IPS-15b (cell line): ENCODE results near the gene C20orf204.

ENCODE experiments used
- H3K27me3 ChIP-seq: one replicate; pipeline ENCODE4 v1.6.1; 2013; ENCODE audit warnings: low read length; ENCODE audit not compliant: control insufficient read depth, insufficient read depth
- H3K36me3 ChIP-seq: one replicate; pipeline ENCODE4 v1.6.1; 2013; ENCODE audit warnings: low read length; ENCODE audit not compliant: control insufficient read depth, insufficient read depth
- H3K4me1 ChIP-seq: one replicate; pipeline ENCODE4 v1.6.1; 2013; ENCODE audit warnings: mild to moderate bottlenecking, low read length; ENCODE audit not compliant: control insufficient read depth, insufficient read depth
- H3K4me3 ChIP-seq: one replicate; pipeline ENCODE4 v1.5.1; 2013; ENCODE audit warnings: low read depth, low read length
- H3K9ac ChIP-seq: one replicate; pipeline ENCODE4 v1.6.1; 2013; ENCODE audit warnings: low read depth, mild to moderate bottlenecking, low read length
- H3K9me3 ChIP-seq: one replicate; pipeline ENCODE4 v1.6.1; 2013; ENCODE audit warnings: mild to moderate bottlenecking, low read length; ENCODE audit not compliant: control insufficient read depth, insufficient read depth

The C20orf204 gene

GRCh38 chr20:64074184-64074789, 38.3 kb downstream of the C20orf204 start:
- Histone ChIP-seq H3K4me1 (no peaks in the 10 kb centered on the region), H3K9ac (no peak overlapping the region), H3K36me3 (peaks cover 18% of the 10 kb centered on the region)

DNA sequence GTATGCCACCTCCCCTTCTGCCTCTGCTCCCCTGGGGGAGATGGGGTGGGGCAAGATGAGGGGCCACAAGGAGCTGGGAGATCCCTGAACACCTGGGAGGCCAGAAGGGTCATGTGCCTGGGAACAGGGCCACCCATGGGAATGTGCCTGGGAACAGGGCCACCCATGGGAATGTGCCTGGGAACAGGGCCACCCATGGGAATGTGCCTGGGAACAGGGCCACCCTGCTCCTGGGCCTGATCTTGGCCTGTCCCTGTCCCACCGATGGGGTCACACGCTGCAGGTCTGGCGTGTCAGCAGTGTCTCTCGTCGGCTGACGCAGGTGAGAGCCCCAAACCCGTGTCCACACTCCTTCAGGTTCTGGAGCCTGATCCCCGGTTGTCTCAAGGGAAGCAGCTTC, 39.0 kb downstream of the C20orf204 start:
- Histone ChIP-seq H3K4me1 (no peaks in the 10 kb centered on the region), H3K9ac (no peak overlapping the region), H3K36me3 (peaks cover 16% of the 10 kb centered on the region), H3K9me3 (no peaks in the 10 kb centered on the region), H3K27me3 (no peaks in the 10 kb centered on the region), H3K4me3 (no peak overlapping the region)

More at GRCh38 chr20:64074184-64074789, 38.3 kb downstream of the C20orf204 start:
- Histone ChIP-seq H3K9me3 (no peaks in the 10 kb centered on the region), H3K4me3 (no peak overlapping the region), H3K27me3 (no peaks in the 10 kb centered on the region)

GRCh38 chr20:64075556-64075955, 39.6 kb downstream of the C20orf204 start:
- Histone ChIP-seq H3K36me3 (peaks cover 15% of the 10 kb centered on the region), H3K9ac (no peak overlapping the region), H3K4me3 (no peak overlapping the region), H3K27me3 (peaks cover 5% of the 10 kb centered on the region), H3K9me3 (no peaks in the 10 kb centered on the region), H3K4me1 (no peaks in the 10 kb centered on the region)

- Histone ChIP-seq H3K9ac (no peak overlapping the region), H3K36me3 (peaks cover 15% of the 10 kb centered on the region), H3K4me3 (no peak overlapping the region)
Measured at GRCh38 chr20:64076061-64076997, 40.3 kb downstream of the C20orf204 start.

DNA sequence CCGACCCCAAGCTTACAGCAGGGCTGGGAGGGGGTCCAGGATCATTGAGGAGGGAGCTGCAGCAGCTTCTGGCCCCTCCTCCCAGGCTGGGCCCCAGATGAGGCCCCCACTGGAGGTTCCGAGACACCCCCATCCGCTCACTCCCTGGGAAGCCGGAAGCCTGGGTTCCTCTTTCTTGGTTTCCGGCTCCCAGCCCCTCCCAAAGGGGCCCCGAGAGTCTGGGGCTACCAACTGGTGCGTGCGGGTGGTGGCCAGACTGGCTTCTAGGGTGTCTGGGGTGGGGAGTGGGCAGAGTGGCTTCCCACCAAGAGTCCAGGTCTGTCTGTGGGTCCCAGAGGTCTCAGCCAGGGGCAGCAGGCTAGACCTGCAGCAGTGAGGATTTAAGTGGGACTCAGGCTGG, 41.1 kb downstream of the C20orf204 start:
- Histone ChIP-seq H3K27me3 (peaks cover 16% of the 10 kb centered on the region), H3K36me3 (peaks cover 11% of the 10 kb centered on the region), H3K4me3 (no peak overlapping the region), H3K4me1 (no peaks in the 10 kb centered on the region), H3K9ac (no peak overlapping the region), H3K9me3 (no peaks in the 10 kb centered on the region)

More at GRCh38 chr20:64076061-64076997, 40.3 kb downstream of the C20orf204 start:
- Histone ChIP-seq H3K27me3 (peaks cover 9% of the 10 kb centered on the region), H3K9me3 (no peaks in the 10 kb centered on the region), H3K4me1 (no peaks in the 10 kb centered on the region)

GRCh38 chr20:64077541-64077875, 41.5 kb downstream of the C20orf204 start:
- peaks cover 17% of the 10 kb centered on the region for H3K27me3 ChIP-seq
- no peak overlapping the region for H3K9ac ChIP-seq
- H3K4me3 ChIP-seq: no peak overlapping the region
- no peaks in the 10 kb centered on the region for H3K9me3 ChIP-seq
- no peaks in the 10 kb centered on the region for H3K4me1 ChIP-seq
- H3K36me3 ChIP-seq: peaks cover 11% of the 10 kb centered on the region

DNA sequence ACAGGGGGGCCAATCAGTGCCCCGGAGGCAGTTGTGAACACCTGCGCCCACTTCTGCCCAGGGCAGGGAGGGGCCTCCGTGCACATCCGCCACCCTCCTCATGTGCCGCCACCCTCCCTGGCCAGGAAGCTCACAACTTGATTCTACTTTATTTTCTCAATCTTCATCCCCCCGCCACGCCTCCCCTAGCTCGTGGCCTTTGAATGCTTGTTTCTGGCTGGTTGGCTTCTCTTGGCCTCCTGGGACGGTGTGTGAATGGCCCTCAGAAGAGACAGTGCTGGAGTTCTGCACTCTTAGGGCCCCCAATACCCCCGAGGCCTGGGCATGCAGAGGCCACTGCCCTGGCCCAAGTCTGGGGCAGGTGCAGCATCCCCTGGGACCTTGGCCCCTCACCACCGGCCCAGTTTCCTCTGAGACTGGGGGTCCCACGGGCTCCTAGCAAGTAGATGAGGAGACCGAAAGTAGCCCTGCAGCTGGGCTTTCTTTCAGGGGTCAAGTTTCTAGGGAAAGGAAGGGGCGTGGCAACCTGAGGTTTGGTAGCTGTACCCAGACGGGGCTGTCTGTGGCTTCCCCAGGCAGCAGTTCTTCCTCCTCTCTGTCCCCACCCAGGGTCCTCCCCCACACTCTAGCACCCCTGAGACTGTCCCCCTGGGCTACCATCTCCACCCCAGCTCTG, 42.0 kb downstream of the C20orf204 start:
- H3K9ac ChIP-seq: no peak overlapping the region
- H3K4me3 ChIP-seq: no peak overlapping the region
- peaks cover 20% of the 10 kb centered on the region for H3K27me3 ChIP-seq
- H3K4me1 ChIP-seq: peaks cover 2% of the 10 kb centered on the region
- H3K36me3 ChIP-seq: peaks cover 9% of the 10 kb centered on the region
- H3K9me3 ChIP-seq: no peaks in the 10 kb centered on the region

DNA sequence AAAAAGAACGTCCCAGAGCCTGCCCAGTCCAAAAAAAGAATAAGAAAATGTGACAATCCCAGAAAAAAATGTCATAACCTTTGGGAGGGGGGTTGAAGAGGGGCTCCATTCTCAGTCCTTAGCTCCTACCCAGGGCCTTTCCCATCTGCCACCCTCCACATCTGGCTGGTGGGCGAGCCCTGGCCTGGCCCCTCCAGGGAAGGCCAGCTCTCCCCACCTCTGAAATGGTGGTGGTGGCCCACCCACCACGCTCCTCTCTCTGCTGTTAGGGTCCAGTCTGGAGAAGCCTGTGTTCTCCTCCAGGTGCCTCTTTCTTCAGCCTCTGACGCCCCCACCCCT, 42.9 kb downstream of the C20orf204 start:
- Histone ChIP-seq H3K4me3 (peak overlapping the region; percentile 60), H3K9me3 (no peaks in the 10 kb centered on the region), H3K36me3 (peaks cover 4% of the 10 kb centered on the region), H3K4me1 (peaks cover 3% of the 10 kb centered on the region), H3K27me3 (peaks cover 23% of the 10 kb centered on the region), H3K9ac (peak overlapping the region; percentile 60)

- Histone ChIP-seq H3K36me3 (no peaks in the 10 kb centered on the region), H3K4me3 (peak within 1 kb of the TSS; percentile 73), H3K27me3 (peaks cover 29% of the 10 kb centered on the region), H3K9ac (peak within 1 kb of the TSS; percentile 60), H3K4me1 (peaks cover 5% of the 10 kb centered on the region), H3K9me3 (no peaks in the 10 kb centered on the region)
Measured at GRCh38 chr20:64079273-64080012, 43.5 kb downstream of the C20orf204 start, which contains the start of gene RGS19. Gene RGS19, minus strand, starts transcription at chr20:64079518. Its CDS starts 2,632 bp downstream, at chr20:64076886.

DNA sequence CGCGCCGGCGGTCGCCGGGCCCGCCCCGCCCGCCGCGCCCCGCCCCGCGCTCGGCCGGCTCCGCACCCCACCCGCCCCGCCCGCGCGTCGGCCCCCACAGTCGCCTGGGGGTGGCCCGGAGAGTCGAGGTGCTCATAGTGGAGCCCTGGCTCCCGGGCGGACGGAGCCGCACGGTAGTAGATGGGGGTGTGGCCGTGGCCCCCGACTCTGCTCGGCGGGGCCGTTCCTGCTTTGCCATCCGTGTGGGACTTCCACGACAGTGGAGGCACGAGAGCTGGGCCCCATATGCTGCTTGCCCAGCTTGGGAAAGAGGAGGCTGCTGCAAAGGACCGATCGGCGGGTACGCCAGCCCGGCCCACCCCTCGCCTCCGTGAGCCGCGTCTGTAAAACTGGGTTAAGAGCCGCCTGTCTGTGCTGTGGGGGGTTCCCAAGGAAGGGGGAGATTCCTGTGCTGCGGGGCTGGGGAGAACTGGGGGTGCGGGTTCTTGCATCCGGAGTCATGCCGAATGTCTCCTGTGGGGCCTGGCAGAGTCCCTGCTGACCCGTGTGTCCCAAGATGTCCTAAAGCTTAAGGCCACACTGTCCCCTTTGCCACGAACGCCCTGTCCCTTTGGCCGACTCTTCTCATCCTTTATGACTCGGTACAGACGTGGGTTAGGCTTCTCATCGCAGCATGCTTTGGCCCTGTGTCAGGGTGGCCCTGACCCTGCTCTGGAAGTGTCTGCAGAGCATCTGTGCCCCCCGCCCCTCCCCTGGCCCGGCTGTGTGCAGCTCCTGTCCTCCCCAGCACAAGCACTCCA, 44.2 kb downstream of the C20orf204 start, which contains the start of gene OPRL1:
TSS of gene OPRL1 (plus strand) at position 70 of the 800 bp plus-strand sequence. CDS start 12,639 bp downstream, outside the sequence.
- Histone ChIP-seq H3K9ac (peak within 1 kb of the TSS; percentile 60), H3K4me3 (peak within 1 kb of the TSS; percentile 73), H3K27me3 (peaks cover 34% of the 10 kb centered on the region), H3K9me3 (no peaks in the 10 kb centered on the region), H3K36me3 (no peaks in the 10 kb centered on the region), H3K4me1 (peaks cover 7% of the 10 kb centered on the region)
